ENCODE results near the gene SULT1B1. TPM values are rescaled to one million over a fixed set of nuclear protein-coding genes. Genes with fewer than 3 reads are reported as not detected.

Gene SULT1B1
- total RNA-seq, 1 donor from 2014 or later = 0.11 TPM

GRCh38 chr4:69731847-69732246 lies 28.6 kb downstream of the SULT1B1 start:
- Mint-ChIP-seq H3K27ac (ENCODE audit: unreplicated experiment) (no peak overlapping the region), H3K36me3 (ENCODE audit: low read depth, unreplicated experiment) (no peaks in the 10 kb centered on the region), H3K4me3 (ENCODE audit: unreplicated experiment) (no peak overlapping the region), H3K4me1 (ENCODE audit: low read depth, unreplicated experiment) (no peaks in the 10 kb centered on the region), H3K9me3 (ENCODE audit: unreplicated experiment) (no peaks in the 10 kb centered on the region), H3K27me3 (ENCODE audit: low read depth, unreplicated experiment) (no peaks in the 10 kb centered on the region)
- Histone ChIP-seq H2AFZ (ENCODE audit: low read depth, low read length) (no peak overlapping the region), H3K36me3 (ENCODE audit: insufficient read depth, low read length) (no peaks in the 10 kb centered on the region), H3K27me3 (ENCODE audit: insufficient read depth, low read length) (no peaks in the 10 kb centered on the region), H3K9me3 (ENCODE audit: insufficient read depth, low read depth, low read length) (no peaks in the 10 kb centered on the region), H3K79me2 (ENCODE audit: insufficient read depth, low read length) (no peaks in the 10 kb centered on the region), H3K4me3 (ENCODE audit: insufficient read depth, low read depth, low read length) (no peak overlapping the region), H3K4me1 (ENCODE audit: insufficient read depth, low read length) (no peaks in the 10 kb centered on the region), H3K27ac (ENCODE audit: low read depth, low read length) (no peak overlapping the region), H4K20me1 (ENCODE audit: insufficient read depth, low read length) (no peaks in the 10 kb centered on the region), H3K9ac (ENCODE audit: low read length) (no peak overlapping the region), H3K4me2 (ENCODE audit: low read length) (no peak overlapping the region)
- DNase-seq (ENCODE audit: low read depth) (no peak), FAIRE-seq (no peak)
- TF ChIP-seq EZH2 (IDR thresholded peaks at IDR 0.05; ENCODE audit: insufficient read depth, low read length) = no peak

GRCh38 chr4:69731241-69731640 lies 29.2 kb downstream of the SULT1B1 start:
- Histone ChIP-seq H2AFZ (ENCODE audit: low read depth, low read length) (no peak overlapping the region), H3K27ac (ENCODE audit: low read depth, low read length) (no peak overlapping the region), H3K27me3 (ENCODE audit: insufficient read depth, low read length) (no peaks in the 10 kb centered on the region), H3K4me1 (ENCODE audit: insufficient read depth, low read length) (no peaks in the 10 kb centered on the region), H3K79me2 (ENCODE audit: insufficient read depth, low read length) (no peaks in the 10 kb centered on the region), H4K20me1 (ENCODE audit: insufficient read depth, low read length) (no peaks in the 10 kb centered on the region), H3K4me3 (ENCODE audit: insufficient read depth, low read depth, low read length) (no peak overlapping the region), H3K36me3 (ENCODE audit: insufficient read depth, low read length) (no peaks in the 10 kb centered on the region), H3K4me2 (ENCODE audit: low read length) (no peak overlapping the region), H3K9me3 (ENCODE audit: insufficient read depth, low read depth, low read length) (no peaks in the 10 kb centered on the region), H3K9ac (ENCODE audit: low read length) (no peak overlapping the region)
- no peak overlapping the region for H3K27ac Mint-ChIP-seq (ENCODE audit: unreplicated experiment)
- no peak overlapping the region for H3K4me3 Mint-ChIP-seq (ENCODE audit: unreplicated experiment)
- H3K27me3 Mint-ChIP-seq (ENCODE audit: low read depth, unreplicated experiment) = no peaks in the 10 kb centered on the region
- H3K36me3 Mint-ChIP-seq (ENCODE audit: low read depth, unreplicated experiment) = no peaks in the 10 kb centered on the region
- TF ChIP-seq EZH2 (IDR thresholded peaks at IDR 0.05; ENCODE audit: insufficient read depth, low read length) = no peak
- TF ChIP-seq CTCF (IDR thresholded peaks at IDR 0.05; ENCODE audit: insufficient read depth, low read depth, low read length) = no peak
- H3K4me1 Mint-ChIP-seq (ENCODE audit: low read depth, unreplicated experiment) = no peaks in the 10 kb centered on the region
- DNase-seq (ENCODE audit: low read depth) (no peak), FAIRE-seq (no peak)
- no peaks in the 10 kb centered on the region for H3K9me3 Mint-ChIP-seq (ENCODE audit: unreplicated experiment)

GRCh38 chr4:69730002-69730401 lies 30.4 kb downstream of the SULT1B1 start:
- Mint-ChIP-seq H3K27ac (ENCODE audit: unreplicated experiment) (no peak overlapping the region), H3K9me3 (ENCODE audit: unreplicated experiment) (no peaks in the 10 kb centered on the region), H3K4me3 (ENCODE audit: unreplicated experiment) (no peak overlapping the region), H3K36me3 (ENCODE audit: low read depth, unreplicated experiment) (no peaks in the 10 kb centered on the region), H3K4me1 (ENCODE audit: low read depth, unreplicated experiment) (no peaks in the 10 kb centered on the region), H3K27me3 (ENCODE audit: low read depth, unreplicated experiment) (no peaks in the 10 kb centered on the region)
- no peak overlapping the region for H3K27ac ChIP-seq (ENCODE audit: low read depth, low read length)
- no peaks in the 10 kb centered on the region for H3K4me1 ChIP-seq (ENCODE audit: insufficient read depth, low read length)
- no peaks in the 10 kb centered on the region for H3K36me3 ChIP-seq (ENCODE audit: insufficient read depth, low read length)
- TF ChIP-seq CTCF (IDR thresholded peaks at IDR 0.05; ENCODE audit: insufficient read depth, low read depth, low read length) = no peak
- no peak for TF ChIP-seq EZH2 (IDR thresholded peaks at IDR 0.05; ENCODE audit: insufficient read depth, low read length)
- no peak overlapping the region for H2AFZ ChIP-seq (ENCODE audit: low read depth, low read length)
- H3K4me3 ChIP-seq (ENCODE audit: insufficient read depth, low read depth, low read length) = no peak overlapping the region
- H3K4me2 ChIP-seq (ENCODE audit: low read length) = no peak overlapping the region
- DNase-seq (ENCODE audit: low read depth) (no peak), FAIRE-seq (no peak)
- no peaks in the 10 kb centered on the region for H4K20me1 ChIP-seq (ENCODE audit: insufficient read depth, low read length)
- H3K9ac ChIP-seq (ENCODE audit: low read length) = no peak overlapping the region
- H3K9me3 ChIP-seq (ENCODE audit: insufficient read depth, low read depth, low read length) = no peaks in the 10 kb centered on the region
- H3K79me2 ChIP-seq (ENCODE audit: insufficient read depth, low read length) = no peaks in the 10 kb centered on the region
- no peaks in the 10 kb centered on the region for H3K27me3 ChIP-seq (ENCODE audit: insufficient read depth, low read length)

Data from astrocyte (in vitro differentiated cells and primary cell).